Neural cell (in vitro differentiated cells): ENCODE data around the gene GLI3.

Experiments
- CTCF ChIP-seq: fragments of 450-650 bp; IDR thresholded peaks from 2 replicates; pipeline ENCODE4 v1.5.1; 2014; ENCODE audit warnings: antibody characterized with exemption, mild to moderate bottlenecking, moderate library complexity; ENCODE audit not compliant: poor library complexity, severe bottlenecking
- EP300 ChIP-seq: fragments of 450-650 bp; conservative IDR thresholded peaks from 2 replicates; pipeline ENCODE4 v1.6.1; 2014; ENCODE audit warnings: antibody characterized with exemption, mild to moderate bottlenecking, moderate library complexity; ENCODE audit not compliant: poor library complexity, severe bottlenecking
- POLR2AphosphoS5 ChIP-seq: IDR thresholded peaks from 2 replicates; pipeline ENCODE4 v1.6.1; 2012
- RAD21 ChIP-seq: fragments of 450-650 bp; conservative IDR thresholded peaks from 2 replicates; pipeline ENCODE4 v1.6.1; 2014; ENCODE audit warnings: antibody characterized with exemption, mild to moderate bottlenecking, moderate library complexity
- REST ChIP-seq: IDR thresholded peaks from 2 replicates; pipeline ENCODE4 v1.6.1; 2012; ENCODE audit warnings: borderline replicate concordance
- SMC3 ChIP-seq: fragments of 450-650 bp; conservative IDR thresholded peaks from 2 replicates; pipeline ENCODE4 v1.6.1; 2014; ENCODE audit warnings: antibody characterized with exemption, mild to moderate bottlenecking, moderate library complexity; ENCODE audit not compliant: poor library complexity

- TF ChIP-seq POLR2AphosphoS5 (no peak), CTCF (no peak), EP300 (no peak), REST (no peak), SMC3 (no peak), RAD21 (no peak)
Measured at GRCh38 chr7:42248579-42248978, 11.6 kb upstream of the GLI3 start.
